ENCODE data around the gene EFCAB12.
"Not testable (repeated sequence)": the region's sequence is repeated elsewhere in the genome, so short reads cannot be mapped to it uniquely, and the experiment has no call there.

Gene EFCAB12

GRCh38 chr3:129418041-129418973, 10.1 kb downstream of the EFCAB12 start:
- DNase-seq: no peak

GRCh38 chr3:129417326-129417725, 11.1 kb downstream of the EFCAB12 start:
- DNase-seq: no peak

- no peak for DNase-seq
Measured at GRCh38 chr3:129416415-129416814, 12.0 kb downstream of the EFCAB12 start.

GRCh38 chr3:129415830-129416229, 12.6 kb downstream of the EFCAB12 start:
- DNase-seq: no peak

GRCh38 chr3:129415378-129415777, 13.1 kb downstream of the EFCAB12 start:
- DNase-seq: no peak

- DNase-seq: no peak
Measured at GRCh38 chr3:129413687-129414506, 14.5 kb downstream of the EFCAB12 start.

GRCh38 chr3:129413238-129413637, 15.2 kb downstream of the EFCAB12 start:
- DNase-seq: not testable (repeated sequence)

GRCh38 chr3:129412542-129413198, 15.8 kb downstream of the EFCAB12 start:
- DNase-seq: no peak

- no peak for DNase-seq
Measured at GRCh38 chr3:129410971-129411370, 17.5 kb downstream of the EFCAB12 start.

- no peak for DNase-seq
Measured at GRCh38 chr3:129409541-129409940, 18.9 kb downstream of the EFCAB12 start.

- DNase-seq: no peak
Measured at GRCh38 chr3:129404610-129405009, 23.8 kb downstream of the EFCAB12 start.

- DNase-seq: no peak
Measured at GRCh38 chr3:129404130-129404529, 24.3 kb downstream of the EFCAB12 start.

GRCh38 chr3:129403450-129403849, 25.0 kb downstream of the EFCAB12 start:
- no peak for DNase-seq

GRCh38 chr3:129402616-129403015, 25.8 kb downstream of the EFCAB12 start:
- DNase-seq: no peak

- DNase-seq: no peak
Measured at GRCh38 chr3:129402210-129402609, 26.2 kb downstream of the EFCAB12 start.

- no peak for DNase-seq
Measured at GRCh38 chr3:129399895-129400357, 28.5 kb downstream of the EFCAB12 start.

GRCh38 chr3:129399145-129399894, 29.1 kb downstream of the EFCAB12 start:
- peak; percentile 96 for DNase-seq

GRCh38 chr3:129398803-129399144, 29.7 kb downstream of the EFCAB12 start:
- no peak for DNase-seq

- not testable (repeated sequence) for DNase-seq
Measured at GRCh38 chr3:129393760-129394564, 34.5 kb downstream of the EFCAB12 start.

GRCh38 chr3:129393271-129393670, 35.2 kb downstream of the EFCAB12 start:
- DNase-seq: no peak

GRCh38 chr3:129392106-129392887, 36.1 kb downstream of the EFCAB12 start:
- not testable (repeated sequence) for DNase-seq
